Measurements from ENCODE around the gene CALML6. TPM values are rescaled to one million over a fixed set of nuclear protein-coding genes. Genes with fewer than 3 reads are reported as not detected.

Gene CALML6
- total and polyA plus RNA-seq, 10 of the 15 experiments (the other 5 are each of a cell fraction or from before 2014, with no cell fraction given): 0.07 to 1.3 (median 0.21) TPM; not detected in 5

- TF ChIP-seq ATF3 (IDR thresholded peaks at IDR 0.05; ENCODE audit: borderline replicate concordance, extremely low read depth, low read depth, low read length): no peak
- no peak for TF ChIP-seq JUND (IDR thresholded peaks at IDR 0.05; ENCODE audit: low read depth, low read length)
- TF ChIP-seq IRF5 (IDR thresholded peaks at IDR 0.05; ENCODE audit: borderline replicate concordance): no peak
Observed at GRCh38 chr1:1946540-1946939, 31.5 kb downstream of the CALML6 start (continued).

GRCh38 chr1:1947493-1947892 is 32.4 kb downstream of the CALML6 start:
- H3K4me3 ChIP-seq: no peak overlapping the region
- no peak overlapping the region for H3K4me2 ChIP-seq (ENCODE audit: control insufficient read depth, insufficient read depth)
- no peaks in the 10 kb centered on the region for H3K4me1 ChIP-seq (ENCODE audit: control insufficient read depth, insufficient read depth, low read length)
- no peak for DNase-seq (ENCODE audit: low read depth, low spot score)
- no peaks in the 10 kb centered on the region for H3K36me3 ChIP-seq (ENCODE audit: control insufficient read depth in 2 of 2, insufficient read depth in 2 of 2, low read length in 1 of 2)
- H3K27ac ChIP-seq (ENCODE audit: control insufficient read depth, insufficient read depth): no peak overlapping the region
- BruUV-seq (replicated peaks): no TSS peak
- no peak for ATAC-seq
- no peak for FAIRE-seq
- ChIA-PET SMC1A (ENCODE audit: uncharacterized antibody, unreplicated experiment) (interaction anchor here (1.3 kb wide), 1 partner anchor 97 kb away, joined by 3 read pairs; no protein-coding TSS in a partner anchor), CTCF (no interaction called here), RAD21 (ENCODE audit: unreplicated experiment) (no interaction called here), POLR2A (no interaction called here)
- in situ Hi-C loops (cut with MboI): no loop called here
- H2AFZ ChIP-seq (ENCODE audit: control insufficient read depth, low read depth, low read length): no peak overlapping the region
- H4K20me1 ChIP-seq (ENCODE audit: control insufficient read depth, insufficient read depth): no peaks in the 10 kb centered on the region
- no peaks in the 10 kb centered on the region for H3K9me3 ChIP-seq (replicated peaks; ENCODE audit: control insufficient read depth, insufficient read depth, low read length)
- H3K27me3 ChIP-seq (replicated peaks in 1 of 2; ENCODE audit: control insufficient read depth in 2 of 2, insufficient read depth in 2 of 2, low read length in 1 of 2): no peaks in the 10 kb centered on the region
- no peaks in the 10 kb centered on the region for H3K79me2 ChIP-seq (ENCODE audit: control insufficient read depth, insufficient read depth, low read length)
- H3K9ac ChIP-seq (ENCODE audit: control insufficient read depth, insufficient read depth, low read length): no peak overlapping the region
- intact Hi-C loops (cut with micrococcal nuclease; ENCODE audit: unreplicated experiment): no loop called here
- WGBS (ENCODE audit: insufficient coverage, insufficient replicate concordance, low lambda C conversion rate, missing lambda C conversion rate): 17% methylated on average over 14 of the region's 14 CpGs
- TF ChIP-seq KAT2A (conservative IDR thresholded peaks at IDR 0.05; ENCODE audit: control insufficient read depth, low read depth, low read length) (no peak), EED (IDR thresholded peaks at IDR 0.05; ENCODE audit: low read depth) (no peak)

All from GM12878 (cell line).